SK-N-MC (cell line): Measurements from ENCODE around the gene CRYL1.

Source experiments
- EZH2 ChIP-seq: fragments of 200-600 bp; sonication (generic); IDR thresholded peaks from one replicate; pipeline ENCODE4 v1.6.1; 2017; ENCODE audit warnings: antibody characterized with exemption
- FOXP2 ChIP-seq: optimal IDR thresholded peaks from 2 replicates; pipeline ENCODE3; 2011; ENCODE audit warnings: mild to moderate bottlenecking, moderate library complexity; ENCODE audit not compliant: insufficient read depth; ENCODE audit errors: extremely low read length, control extremely low read depth
- POLR2AphosphoS5 ChIP-seq: IDR thresholded peaks from 2 replicates; pipeline ENCODE4 v1.6.1; 2012; ENCODE audit warnings: mild to moderate bottlenecking, low read depth, low read length, borderline replicate concordance

- TF ChIP-seq POLR2AphosphoS5 (no peak), EZH2 (no peak), FOXP2 (no peak)
These were observed 25.1 kb upstream of the CRYL1 start for GRCh38 chr13:20550799-20551198.
